Neuronal stem cell (in vitro differentiated cells): ENCODE results near the gene HDAC4.
A peak's percentile ranks its signal among the peaks of the same experiment; 100 is the strongest.
"Not testable (repeated sequence)": the region's sequence is repeated elsewhere in the genome, so short reads cannot be mapped to it uniquely, and the experiment has no call there.

Experiments
- DNase-seq: peaks from one replicate; pipeline ENCODE4 v3.0.0-alpha.2; 2013; ENCODE audit warnings: low spot score
- H2AFZ ChIP-seq: one replicate; pipeline ENCODE4 v1.6.1; 2013; ENCODE audit warnings: mild to moderate bottlenecking, low read length, inconsistent platforms
- H2AK5ac ChIP-seq: 2 replicates; pipeline ENCODE4 v1.6.1; 2013; ENCODE audit warnings: low read depth, mild to moderate bottlenecking, inconsistent platforms, low read length, moderate library complexity, mixed read lengths
- H2BK120ac ChIP-seq: 2 replicates; pipeline ENCODE4 v1.6.1; 2013; ENCODE audit warnings: low read depth, mild to moderate bottlenecking, inconsistent platforms, low read length, moderate library complexity, mixed read lengths
- H2BK12ac ChIP-seq: one replicate; pipeline ENCODE4 v1.6.1; 2013; ENCODE audit warnings: low read length, inconsistent platforms
- H2BK15ac ChIP-seq: 2 replicates; pipeline ENCODE4 v1.6.1; 2013; ENCODE audit warnings: mild to moderate bottlenecking, low read length, inconsistent platforms, mixed read lengths
- H2BK5ac ChIP-seq: one replicate; pipeline ENCODE4 v1.6.1; 2013; ENCODE audit warnings: inconsistent platforms, mild to moderate bottlenecking, low read length, moderate library complexity
- H3K14ac ChIP-seq: one replicate; pipeline ENCODE4 v1.6.1; 2013; ENCODE audit warnings: low read length, inconsistent platforms
- H3K18ac ChIP-seq: 2 replicates; pipeline ENCODE4 v1.6.1; 2013; ENCODE audit warnings: low read length, inconsistent platforms
- H3K23ac ChIP-seq: 2 replicates; pipeline ENCODE4 v1.6.1; 2013; ENCODE audit warnings: low read depth, mild to moderate bottlenecking, mixed read lengths, low read length, inconsistent platforms; ENCODE audit not compliant: poor library complexity
- H3K27ac ChIP-seq: replicated peaks from 3 replicates; pipeline ENCODE4 v1.5.1; 2013; ENCODE audit warnings: low read length, inconsistent platforms
- H3K27me3 ChIP-seq, 3 experiments: 2 replicates each; pipeline ENCODE4 v1.6.1; 2013; ENCODE audit warnings: low read length in 3 of 3, mild to moderate bottlenecking in 2 of 3, inconsistent platforms in 1 of 3, low read depth in 1 of 3, mixed read lengths in 1 of 3, moderate library complexity in 1 of 3; ENCODE audit not compliant: control insufficient read depth in 3 of 3, insufficient read depth in 3 of 3
- H3K36me3 ChIP-seq, 2 donors: replicated peaks in 1 of 2; 2 replicates each; pipeline ENCODE4 v1.6.1; 2013; ENCODE audit warnings: low read length in 2 of 2; ENCODE audit not compliant: control insufficient read depth in 2 of 2, insufficient read depth in 2 of 2
- H3K4ac ChIP-seq: 2 replicates; pipeline ENCODE4 v1.6.1; 2013; ENCODE audit warnings: inconsistent platforms, mild to moderate bottlenecking, low read length, moderate library complexity
- H3K4me1 ChIP-seq, 2 donors: 1 replicate in 1 of 2; 2 replicates in 1 of 2; pipeline ENCODE4 v1.6.1; 2013; ENCODE audit warnings: low read length in 2 of 2, low read depth in 1 of 2; ENCODE audit not compliant: control insufficient read depth in 2 of 2, insufficient read depth in 1 of 2
- H3K4me2 ChIP-seq: one replicate; pipeline ENCODE4 v1.6.1; 2013; ENCODE audit warnings: mild to moderate bottlenecking, low read length, inconsistent platforms; ENCODE audit not compliant: insufficient read depth, poor library complexity, severe bottlenecking
- H3K4me3 ChIP-seq, 2 donors: 2 replicates each; pipeline ENCODE4 v1.5.1; 2013; ENCODE audit warnings: low read length in 2 of 2, mild to moderate bottlenecking in 2 of 2, inconsistent platforms in 1 of 2, moderate library complexity in 1 of 2
- H3K79me1 ChIP-seq: one replicate; pipeline ENCODE4 v1.6.1; 2013; ENCODE audit warnings: low read depth, mild to moderate bottlenecking, inconsistent platforms, low read length, moderate library complexity
- H3K9ac ChIP-seq: one replicate; pipeline ENCODE4 v1.6.1; 2013; ENCODE audit warnings: mild to moderate bottlenecking, low read depth, low read length, inconsistent platforms; ENCODE audit not compliant: poor library complexity
- H3K9me3 ChIP-seq, 2 donors: replicated peaks in 1 of 2; 2 replicates each; pipeline versions ENCODE3 to v1.6.1; 2013; ENCODE audit warnings: low read length in 2 of 2, mild to moderate bottlenecking in 2 of 2, inconsistent platforms in 1 of 2, low read depth in 1 of 2, mixed read lengths in 1 of 2, moderate library complexity in 1 of 2; ENCODE audit not compliant: control insufficient read depth in 2 of 2, insufficient read depth in 1 of 2
- H4K8ac ChIP-seq: one replicate; pipeline ENCODE4 v1.6.1; 2013; ENCODE audit warnings: low read depth, mild to moderate bottlenecking, inconsistent platforms, low read length, moderate library complexity
- H4K91ac ChIP-seq: one replicate; pipeline ENCODE4 v1.6.1; 2013; ENCODE audit warnings: low read length, low read depth, mild to moderate bottlenecking, inconsistent platforms; ENCODE audit not compliant: poor library complexity
- WGBS, 2 donors: extraction: QIAGEN DNeasy Blood & Tissue Kit; methylation state at CpG; one replicate each; pipeline ENCODE4 v1.1.7; 2013; ENCODE audit warnings: missing lambda C conversion rate in 2 of 2, mixed read lengths in 1 of 2; ENCODE audit not compliant: insufficient read length in 2 of 2, insufficient replicate concordance in 1 of 2; ENCODE audit errors: extremely low coverage in 2 of 2; 5-methylcytosine and 5-hydroxymethylcytosine counted together

HDAC4 gene

GRCh38 chr2:239283288-239283945 is 117.4 kb downstream of the HDAC4 start:
- peaks cover 15 to 22% of the 10 kb centered on the region in 2 donors for H3K4me1 ChIP-seq
- H2AK5ac ChIP-seq, result peak overlapping the region; percentile 86
- no peak overlapping the region for H2BK5ac ChIP-seq
- peak overlapping the region; percentile 30 for H2BK12ac ChIP-seq
- H2BK15ac ChIP-seq, result no peak overlapping the region
- no peak overlapping the region for H2BK120ac ChIP-seq
- H3K14ac ChIP-seq, result no peak overlapping the region
- no peak overlapping the region for H3K23ac ChIP-seq
- H3K4ac ChIP-seq, result no peak overlapping the region
- H3K9me3 ChIP-seq, result peaks cover 0 to 2% of the 10 kb centered on the region in 2 donors
- no peak for DNase-seq
- H3K9ac ChIP-seq, result no peak overlapping the region
- no CpG with 5 or more reads among the region's 29 CpGs for WGBS, 2 donors
- H3K27me3 ChIP-seq, result no peaks in the 10 kb centered on the region
- peaks cover 10% of the 10 kb centered on the region for H3K79me1 ChIP-seq
- no peak overlapping the region for H3K4me2 ChIP-seq
- no peak overlapping the region for H3K27ac ChIP-seq
- H3K18ac ChIP-seq, result peak overlapping the region; percentile 52
- no peak overlapping the region for H4K91ac ChIP-seq
- no peaks in the 10 kb centered on the region for H3K36me3 ChIP-seq
- no peak overlapping the region for H2AFZ ChIP-seq
- H4K8ac ChIP-seq, result no peak overlapping the region
- H3K4me3 ChIP-seq, result no peak overlapping the region

- no peaks in the 10 kb centered on the region for H3K27me3 ChIP-seq
- H3K23ac ChIP-seq, result no peak overlapping the region
- no peak overlapping the region for H2BK15ac ChIP-seq
- no peak overlapping the region for H3K14ac ChIP-seq
- H2AK5ac ChIP-seq, result no peak overlapping the region
- no peak overlapping the region for H2BK120ac ChIP-seq
- no peak overlapping the region for H3K27ac ChIP-seq
- no peak overlapping the region for H3K4me2 ChIP-seq
- H3K4me3 ChIP-seq, result no peak overlapping the region
- no peak overlapping the region for H4K8ac ChIP-seq
- peak overlapping the region; percentile 36 for H3K9ac ChIP-seq
- no peaks in the 10 kb centered on the region for H3K36me3 ChIP-seq
- H2AFZ ChIP-seq, result no peak overlapping the region
- H3K18ac ChIP-seq, result no peak overlapping the region
- no peak overlapping the region for H3K4ac ChIP-seq
- H3K79me1 ChIP-seq, result peaks cover 10% of the 10 kb centered on the region
- DNase-seq, result no peak
- WGBS, 2 donors, result no CpG with 5 or more reads among the region's 9 CpGs
- H3K4me1 ChIP-seq, result peaks cover 15 to 16% of the 10 kb centered on the region in 2 donors
- H2BK5ac ChIP-seq, result no peak overlapping the region
- peak overlapping the region; percentile 30 for H2BK12ac ChIP-seq
- H3K9me3 ChIP-seq, result peaks cover 0 to 2% of the 10 kb centered on the region in 2 donors
- no peak overlapping the region for H4K91ac ChIP-seq
Measured at GRCh38 chr2:239282448-239283287, 118.2 kb downstream of the HDAC4 start.

- not testable (repeated sequence) for H3K27me3 ChIP-seq, DNase-seq, H3K23ac ChIP-seq, H2AK5ac ChIP-seq, H4K8ac ChIP-seq, H2BK15ac ChIP-seq, H2AFZ ChIP-seq, H2BK120ac ChIP-seq, H3K4me3 ChIP-seq, H3K36me3 ChIP-seq, H3K4me2 ChIP-seq, H4K91ac ChIP-seq, H3K27ac ChIP-seq, H3K9me3 ChIP-seq, H2BK5ac ChIP-seq, H3K4ac ChIP-seq, H3K14ac ChIP-seq
- no CpG with 5 or more reads among the region's 14 CpGs for WGBS, 2 donors
- Histone ChIP-seq H3K18ac (peak overlapping the region; percentile 75), H2BK12ac (peak overlapping the region; percentile 77), H3K79me1 (peaks cover 22% of the 10 kb centered on the region), H3K9ac (peak overlapping the region; percentile 30), H3K4me1 (peaks cover 14 to 17% of the 10 kb centered on the region in 2 donors)
Measured at GRCh38 chr2:239280296-239281017, 120.4 kb downstream of the HDAC4 start.
